Activated CD4-positive, alpha-beta memory T cell treated with anti-CD3 and anti-CD28 coated beads for 36 hours (primary cell): ENCODE results near the gene FBXO4. TPM values are rescaled to one million over a fixed set of nuclear protein-coding genes. Genes with fewer than 3 reads are reported as not detected.

Experiments used
- CTCF ChIA-PET: fragments of 350-600 bp; sonication (Branson Sonifier 250); formaldehyde crosslinking; loops from one replicate; lab custom pipeline; 2021; ENCODE audit warnings: antibody characterized with exemption, inconsistent platforms; lab: Charles Lee
- POLR2A ChIA-PET: fragments of 350-600 bp; sonication (Branson Sonifier 250); formaldehyde crosslinking; loops from one replicate; lab custom pipeline; 2021; ENCODE audit warnings: antibody characterized with exemption; lab: Charles Lee
- DNase-seq: peaks from one replicate; pipeline ENCODE4 v3.0.0-alpha.2; 2020
- H3K27ac Mint-ChIP-seq: one replicate; pipeline ENCODE4 v1.8.0; 2021; ENCODE audit warnings: mixed read lengths
- H3K27me3 Mint-ChIP-seq: one replicate; pipeline ENCODE4 v1.8.0; 2021; ENCODE audit warnings: mixed read lengths
- H3K36me3 Mint-ChIP-seq: one replicate; pipeline ENCODE4 v1.8.0; 2021; ENCODE audit warnings: mixed read lengths
- H3K4me1 Mint-ChIP-seq: one replicate; pipeline ENCODE4 v1.8.0; 2021; ENCODE audit warnings: low read depth, mixed read lengths
- H3K4me3 Mint-ChIP-seq: one replicate; pipeline ENCODE4 v1.8.0; 2021; ENCODE audit warnings: mild to moderate bottlenecking, mixed read lengths
- H3K9me3 Mint-ChIP-seq: one replicate; pipeline ENCODE4 v1.8.0; 2021; ENCODE audit warnings: mixed read lengths
- intact Hi-C: fragments of 100-400 bp; cut with micrococcal nuclease; formaldehyde crosslinking; loops from one replicate; pipeline ENCODE4 v1.15.1; 2023
- total RNA-seq, 2 experiments: library from RNA; stranded (reverse); gene quantifications; one replicate each; pipeline ENCODE4 v1.2.3, GENCODE V29; 2021

Gene FBXO4
- total RNA-seq, 2 experiments from 2014 or later: 20.4 to 21.7 TPM

DNA sequence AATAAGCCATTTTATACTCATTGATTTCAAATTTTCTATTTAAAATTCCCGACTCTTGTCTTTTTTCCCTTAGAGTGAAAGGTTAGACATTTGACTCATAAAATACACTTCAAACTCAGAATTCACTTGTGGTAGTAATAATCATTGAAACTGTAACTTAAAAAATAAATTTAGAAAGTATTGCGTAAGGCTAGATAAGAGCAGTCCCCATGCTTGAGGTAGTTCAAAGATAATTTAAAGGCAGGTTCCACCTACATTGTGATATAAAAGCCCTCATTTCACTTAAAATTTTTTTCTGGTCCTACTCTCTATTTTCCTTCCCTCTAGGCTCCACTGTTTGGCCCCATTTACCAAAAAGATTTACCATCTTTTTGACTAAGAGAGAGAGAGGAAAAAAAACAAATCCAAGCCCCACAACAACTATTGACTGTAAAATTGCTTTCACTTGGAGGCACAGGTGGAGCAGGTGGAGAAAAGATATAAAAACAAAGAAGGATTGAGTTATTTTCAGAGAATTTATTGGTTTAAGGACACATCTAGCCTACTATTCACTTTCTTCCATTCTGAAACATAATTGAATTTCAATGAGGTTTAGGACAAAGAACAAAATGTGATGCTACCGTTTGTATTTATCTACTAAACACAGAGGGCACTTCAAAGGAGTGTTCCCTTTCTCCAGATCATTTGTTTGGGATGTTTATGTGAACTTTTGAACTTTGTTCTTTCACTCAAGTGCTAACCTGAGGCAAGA lies 61.0 kb downstream of the FBXO4 start:
- ChIA-PET CTCF (interaction anchor here (1.2 to 1.9 kb wide), 2 partner anchors 11 to 19 kb away, joined by 3 to 11 read pairs; no protein-coding TSS in a partner anchor), POLR2A (no interaction called here)
- Mint-ChIP-seq H3K27me3 (peaks cover 18% of the 10 kb centered on the region), H3K27ac (no peak overlapping the region), H3K36me3 (no peaks in the 10 kb centered on the region), H3K4me3 (no peak overlapping the region), H3K4me1 (no peaks in the 10 kb centered on the region), H3K9me3 (peaks cover 3% of the 10 kb centered on the region)
- DNase-seq: no peak
- intact Hi-C loops: no loop called here

Other genes with a start within 250 kb of the FBXO4 start
- gene OXCT1, start 54.9 kb upstream of the FBXO4 start, total RNA-seq: 100 to 1,000 TPM; 110 to 117 TPM
- gene RIMOC1, start 20.9 kb upstream of the FBXO4 start, total RNA-seq: 10 to 100 TPM; 25.0 to 25.8 TPM